HG02981 (cell line): ENCODE measurements around the gene FOXP1.

Experiments used
- ATAC-seq: cut with Tn5 transposase; IDR thresholded peaks from one replicate; pipeline ENCODE4 v1.9.1; 2021; ENCODE audit warnings: mild to moderate bottlenecking, moderate library complexity; ENCODE audit not compliant: unreplicated experiment

The FOXP1 gene

DNA sequence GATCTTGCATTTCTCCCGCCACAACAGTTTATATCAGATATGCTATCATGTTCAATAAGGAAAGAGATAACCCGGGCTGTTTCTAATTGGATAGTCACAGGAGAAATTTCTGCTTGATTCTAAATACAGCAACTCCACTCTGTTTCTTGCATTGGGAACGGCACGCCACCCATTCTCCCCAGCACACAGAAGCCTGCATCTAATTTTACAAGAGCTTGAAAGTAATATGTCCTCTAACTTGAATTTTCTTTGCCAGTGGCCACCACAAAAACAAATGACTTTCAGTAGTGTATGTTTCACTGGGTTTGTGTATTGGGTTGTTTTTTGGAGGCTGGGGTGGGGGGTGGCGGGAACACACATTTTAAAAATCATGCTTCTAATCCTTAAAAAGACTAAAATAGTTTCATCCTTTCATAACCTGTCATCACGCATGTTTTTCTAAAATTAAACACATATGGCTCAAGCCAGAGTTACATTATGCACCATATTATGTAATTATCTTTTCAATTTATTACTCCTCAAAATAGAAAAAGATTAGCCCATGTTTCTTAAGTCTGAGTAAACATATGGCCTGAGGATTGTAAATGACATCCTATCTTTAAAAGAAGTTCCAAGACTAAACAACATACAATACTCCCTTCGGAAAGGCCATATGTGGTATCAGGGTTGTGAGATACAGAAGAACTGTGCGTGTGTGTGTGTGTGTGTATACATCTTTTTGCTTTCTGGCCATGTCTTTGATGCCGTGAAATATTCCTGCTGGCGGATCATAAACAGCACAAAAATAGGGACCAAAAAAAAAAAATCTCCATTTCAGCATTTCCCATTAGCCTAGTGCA, 176.3 kb downstream of the FOXP1 start:
- no peak for ATAC-seq

DNA sequence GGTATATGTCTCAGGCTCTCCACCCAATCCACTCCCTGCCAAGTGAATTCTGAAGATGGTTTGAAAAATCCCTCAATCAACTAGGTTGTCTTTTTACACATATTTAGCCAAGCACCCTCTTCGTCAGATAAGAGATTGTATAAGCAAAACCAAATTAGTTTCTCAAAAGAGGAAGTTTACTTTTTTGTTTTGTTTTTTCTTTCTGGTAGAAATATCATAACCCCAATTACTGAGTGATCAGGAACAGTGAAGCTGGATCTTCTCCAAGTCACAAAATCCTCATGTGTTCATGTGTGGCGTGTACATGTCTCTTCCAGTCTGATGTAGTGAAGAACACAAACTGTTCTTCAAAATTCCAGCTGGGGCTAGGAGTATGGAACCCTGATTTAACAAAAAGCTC, 180.6 kb downstream of the FOXP1 start:
- ATAC-seq = no peak

DNA sequence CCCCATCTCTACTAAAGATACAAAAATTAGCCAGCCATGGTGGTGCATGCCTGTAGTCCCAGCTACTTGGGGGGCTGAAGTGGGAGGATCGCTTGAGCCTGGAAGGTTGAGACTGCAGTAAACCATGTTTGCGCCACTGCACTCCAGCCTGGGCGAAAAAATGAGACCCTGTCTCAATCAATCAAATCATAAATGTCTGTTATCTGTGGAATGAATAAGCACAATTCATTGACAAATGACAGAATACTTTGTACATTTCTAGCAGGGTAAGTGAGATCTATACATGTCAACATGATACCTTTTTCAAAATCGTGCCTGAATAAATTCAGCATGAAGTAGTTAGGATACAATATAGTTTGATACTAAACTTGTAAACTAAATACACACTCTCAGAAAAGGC, 181.2 kb downstream of the FOXP1 start:
- ATAC-seq = no peak

DNA sequence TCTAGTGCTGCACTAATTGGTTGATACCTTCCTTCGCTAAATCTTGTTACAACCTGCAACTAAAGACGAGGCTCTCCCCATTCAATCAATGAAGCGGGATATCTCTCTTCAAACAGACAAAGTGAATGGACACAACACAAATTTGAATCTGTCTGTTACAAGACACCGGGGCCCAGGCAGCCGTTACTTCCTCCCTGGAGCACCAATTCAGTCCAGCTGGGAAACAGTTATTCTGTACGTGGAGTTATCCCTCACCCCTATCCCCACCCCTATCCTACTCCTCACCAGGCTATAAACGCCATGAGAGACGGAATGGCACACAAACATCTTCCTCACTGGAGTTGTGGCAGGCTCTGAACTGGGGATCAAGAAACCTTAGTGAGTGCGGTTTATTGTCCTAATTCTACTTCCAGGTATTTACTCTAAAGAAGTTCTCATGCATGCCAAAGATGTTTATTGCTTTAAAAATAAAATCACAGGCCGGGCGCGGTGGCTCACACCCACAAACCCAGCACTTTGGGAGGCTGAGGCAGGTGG, 181.8 kb downstream of the FOXP1 start:
- no peak for ATAC-seq

DNA sequence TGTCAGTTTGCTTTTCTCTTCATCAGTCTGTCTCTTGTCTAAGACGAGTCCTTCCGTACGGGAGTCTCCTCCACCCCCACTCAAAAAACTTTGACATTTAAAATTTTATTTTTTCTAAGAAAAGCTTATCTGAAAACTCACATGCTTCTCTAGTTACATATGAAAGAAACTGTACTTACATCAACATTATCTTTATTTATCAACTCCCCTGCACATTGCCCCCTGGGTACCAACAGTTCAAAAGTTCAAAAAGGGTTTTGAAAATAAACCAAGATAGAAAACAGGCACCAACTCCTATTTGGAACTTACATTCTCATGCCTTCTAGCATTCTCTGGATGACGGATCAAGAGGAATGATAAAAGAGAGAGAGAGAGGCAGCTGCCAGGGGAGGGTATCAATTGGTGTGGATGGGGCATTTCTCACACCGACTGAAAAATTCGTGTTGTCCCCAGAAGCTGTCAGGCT, 182.5 kb downstream of the FOXP1 start:
- ATAC-seq = no peak

DNA sequence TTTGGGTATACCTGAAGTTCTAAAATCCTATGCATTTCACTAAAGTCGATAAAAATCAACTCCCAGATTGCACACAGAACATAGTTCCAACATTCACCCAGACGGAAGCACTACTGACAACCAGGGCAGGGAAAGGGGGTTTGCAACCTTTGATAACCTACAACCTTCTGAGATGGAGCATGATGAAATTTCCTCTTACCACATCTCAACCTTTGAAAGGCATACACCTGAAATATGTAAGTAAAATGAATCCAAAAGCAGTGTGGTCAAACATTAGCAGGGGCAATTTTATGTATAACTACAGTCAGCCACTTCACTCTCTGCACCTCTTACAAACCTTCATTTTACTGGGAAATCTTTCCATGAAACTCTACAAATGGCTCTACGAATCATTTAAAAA, 184.1 kb downstream of the FOXP1 start:
- no peak for ATAC-seq

DNA sequence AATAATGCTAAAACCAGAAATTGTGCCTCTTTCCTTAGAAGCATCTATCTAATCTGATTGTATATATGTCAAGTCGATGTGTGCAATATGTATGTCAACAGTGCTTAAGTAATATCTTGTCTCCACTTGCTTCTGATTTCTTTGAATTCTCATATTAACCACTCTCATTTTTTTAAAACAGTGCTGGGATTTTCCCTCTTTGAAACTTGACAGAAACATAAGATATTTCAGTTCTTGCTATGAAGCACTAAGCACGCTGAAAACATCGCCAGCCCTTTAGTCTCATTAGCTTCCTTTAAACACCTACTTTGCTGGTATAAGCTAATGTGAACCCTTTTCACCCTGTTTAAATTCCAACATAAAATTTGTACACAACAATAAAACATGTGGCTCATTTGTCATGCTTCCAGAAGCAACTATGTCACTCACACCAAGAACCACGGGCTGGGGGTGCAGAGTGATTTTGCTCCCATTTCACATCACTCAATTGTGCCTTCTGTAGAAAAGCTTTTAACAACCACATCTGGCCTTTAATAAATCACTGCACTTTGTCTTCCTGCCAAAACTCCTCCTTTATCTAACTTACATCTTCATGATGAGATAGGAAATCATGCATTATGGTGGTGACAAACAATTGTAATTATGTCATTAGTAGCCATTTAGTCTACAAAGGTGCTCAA, 185.2 kb downstream of the FOXP1 start:
- no peak for ATAC-seq

DNA sequence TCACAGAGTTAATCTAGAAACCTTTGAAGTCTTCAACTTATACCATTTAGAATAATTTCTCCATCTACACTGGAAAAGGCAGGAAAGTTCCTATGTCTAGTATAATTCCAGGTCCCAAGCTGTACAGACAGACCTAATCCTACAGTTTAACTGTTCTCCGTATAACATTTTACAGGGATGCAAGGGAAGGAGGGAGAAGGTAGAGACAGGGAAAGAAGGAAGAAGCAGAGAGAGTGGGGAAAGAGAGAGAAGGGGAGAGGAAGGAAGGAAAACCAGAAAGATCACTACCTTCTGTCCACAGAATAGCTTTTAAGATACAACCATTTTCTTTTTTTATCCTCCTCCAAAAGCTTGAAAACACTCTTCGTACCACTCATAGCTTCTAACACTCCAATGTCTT, 185.8 kb downstream of the FOXP1 start:
- ATAC-seq = no peak

DNA sequence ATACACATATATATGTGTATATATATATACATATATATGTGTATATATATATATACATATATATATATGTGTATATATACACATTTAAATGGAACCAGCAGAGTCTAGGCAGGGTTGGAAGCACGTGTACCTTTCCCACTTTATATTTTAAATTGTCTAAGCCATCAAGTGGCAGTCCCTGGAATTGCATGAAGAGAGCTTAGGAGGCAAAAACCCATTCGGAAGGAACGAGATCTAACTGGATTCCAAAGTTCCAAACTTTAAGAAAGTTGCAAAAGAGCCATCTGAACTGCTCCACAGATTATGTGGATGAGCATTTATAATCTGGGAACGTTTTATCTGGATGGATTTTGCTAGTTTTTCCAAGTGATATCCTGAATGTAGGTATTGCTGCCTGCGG, 186.5 kb downstream of the FOXP1 start:
- no peak for ATAC-seq

DNA sequence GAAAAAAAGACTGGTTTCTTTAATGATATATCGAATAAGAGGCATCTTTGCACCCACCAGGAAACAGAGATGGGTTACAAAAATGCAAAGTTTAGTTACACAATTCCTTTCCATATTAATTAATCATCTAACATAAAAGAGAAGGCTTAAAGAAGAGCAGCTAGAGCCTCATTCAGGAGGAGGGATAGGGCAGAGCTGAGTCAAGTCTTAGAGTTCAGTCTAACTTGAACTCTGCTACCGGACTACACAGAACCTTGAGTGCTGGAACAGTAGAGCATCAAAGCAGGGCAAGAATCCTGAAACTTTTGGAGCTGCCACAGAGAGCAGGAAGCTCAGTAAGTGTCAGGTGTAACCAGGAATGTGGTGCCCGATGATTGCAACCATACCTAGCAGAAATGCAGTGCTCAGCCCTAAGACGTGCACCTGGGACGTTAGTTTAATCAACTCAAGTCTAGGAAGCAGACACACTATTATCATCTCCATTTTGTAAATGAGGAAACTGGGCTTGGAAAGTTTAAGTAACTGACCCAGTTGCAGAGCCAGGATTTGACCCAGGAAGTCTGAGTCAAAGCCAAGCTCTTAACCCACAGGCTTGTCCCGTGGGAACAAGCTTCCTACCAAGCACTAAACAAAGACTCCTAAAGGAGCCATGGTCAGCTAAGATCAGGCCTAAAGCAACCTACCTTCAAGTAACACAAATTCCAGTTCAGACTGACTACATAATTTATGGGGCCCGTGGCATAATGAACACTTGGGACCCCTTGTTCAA, 187.4 kb downstream of the FOXP1 start:
- ATAC-seq = no peak

DNA sequence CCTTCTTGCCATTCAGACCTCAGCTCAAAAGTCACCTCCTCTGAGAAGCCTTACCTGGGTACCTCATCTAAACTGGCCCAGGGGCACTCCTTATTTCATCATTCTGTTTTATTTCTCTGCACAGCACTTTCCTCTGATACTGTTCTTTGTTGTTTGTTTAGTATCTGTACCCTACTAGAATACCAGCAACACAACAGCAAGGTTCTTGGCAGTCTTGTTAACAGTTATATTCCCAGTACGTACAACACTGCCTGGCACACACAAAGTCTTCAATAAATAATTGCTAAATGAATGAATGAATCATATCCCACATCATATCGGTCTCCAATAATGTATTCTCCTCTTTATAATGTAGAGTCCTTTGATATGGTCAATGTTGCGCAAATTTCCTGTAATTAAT, 188.1 kb downstream of the FOXP1 start:
- no peak for ATAC-seq

DNA sequence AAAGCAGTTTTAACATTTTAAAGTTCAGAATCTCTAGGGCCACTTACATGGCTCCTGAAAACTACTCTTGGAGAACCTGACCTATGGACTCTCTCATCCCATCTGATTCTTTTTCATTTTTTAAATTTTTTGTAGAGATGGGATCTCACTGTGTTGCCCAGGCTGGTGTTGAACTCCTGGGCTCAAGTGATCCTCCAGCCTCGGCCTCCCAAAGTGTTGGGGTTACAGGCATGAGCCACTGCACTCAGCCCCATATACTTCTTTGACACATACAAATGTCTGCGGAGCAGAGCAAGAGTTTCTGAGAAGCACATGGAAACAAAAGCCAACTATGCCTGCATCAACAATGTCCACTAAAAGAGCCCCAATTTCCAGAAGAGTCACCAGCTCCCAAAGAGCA, 189.8 kb downstream of the FOXP1 start:
- no peak for ATAC-seq

DNA sequence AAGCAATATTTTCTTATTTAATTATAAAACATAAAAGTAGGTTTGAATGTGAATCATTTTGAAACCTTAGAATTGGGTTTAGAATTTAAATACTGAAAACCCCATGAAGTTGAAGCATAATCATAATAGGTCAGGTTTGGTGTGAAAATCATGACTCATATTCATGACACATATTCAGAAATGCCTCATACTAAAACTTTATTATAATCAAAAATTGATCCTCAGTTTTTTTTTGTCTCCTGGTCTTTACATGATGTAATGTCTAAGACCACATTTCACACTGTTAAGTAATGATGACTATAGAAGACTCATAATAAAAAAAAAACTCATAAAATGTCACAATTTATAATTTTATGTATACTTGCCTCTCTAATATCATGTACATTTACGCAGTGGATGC, 190.4 kb downstream of the FOXP1 start:
- ATAC-seq = peak; percentile 48

DNA sequence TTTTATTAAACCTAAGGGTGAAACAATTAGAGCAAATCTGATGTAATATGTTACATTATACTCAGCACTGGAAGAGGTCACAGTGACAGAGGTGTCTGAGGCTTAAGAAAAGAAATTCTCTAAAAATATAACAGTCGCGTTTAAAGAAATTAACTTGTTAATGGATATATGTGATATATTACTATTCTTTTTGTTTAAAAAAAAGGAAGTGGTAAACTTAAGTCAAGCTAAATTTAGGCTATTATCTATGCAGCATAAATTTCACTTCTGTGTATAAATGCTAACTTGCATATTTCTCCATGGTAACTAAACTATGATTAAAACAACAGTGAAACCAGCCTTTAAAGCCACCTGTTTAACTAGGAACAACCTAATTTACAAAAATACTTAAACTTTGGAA, 191.3 kb downstream of the FOXP1 start:
- ATAC-seq = peak; percentile 81

DNA sequence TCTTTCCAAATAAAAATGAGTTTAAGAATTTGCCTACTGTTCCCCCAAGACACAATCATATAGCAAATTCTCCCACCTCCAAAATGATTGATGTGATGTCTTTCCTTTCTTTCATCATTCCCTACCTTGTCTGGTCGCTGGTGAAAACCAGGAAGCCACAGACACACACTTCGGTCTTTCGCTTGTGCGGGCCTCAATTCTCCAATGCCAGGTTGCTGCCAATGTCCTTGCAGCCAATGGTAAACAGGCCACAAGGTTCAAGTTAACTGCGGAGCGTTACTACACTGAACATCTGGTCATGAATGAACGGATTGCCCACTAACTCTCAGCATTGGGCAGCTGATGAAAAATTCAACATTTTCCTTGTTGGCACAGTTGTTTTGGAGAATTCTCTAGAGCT, 192.2 kb downstream of the FOXP1 start:
- ATAC-seq = no peak

DNA sequence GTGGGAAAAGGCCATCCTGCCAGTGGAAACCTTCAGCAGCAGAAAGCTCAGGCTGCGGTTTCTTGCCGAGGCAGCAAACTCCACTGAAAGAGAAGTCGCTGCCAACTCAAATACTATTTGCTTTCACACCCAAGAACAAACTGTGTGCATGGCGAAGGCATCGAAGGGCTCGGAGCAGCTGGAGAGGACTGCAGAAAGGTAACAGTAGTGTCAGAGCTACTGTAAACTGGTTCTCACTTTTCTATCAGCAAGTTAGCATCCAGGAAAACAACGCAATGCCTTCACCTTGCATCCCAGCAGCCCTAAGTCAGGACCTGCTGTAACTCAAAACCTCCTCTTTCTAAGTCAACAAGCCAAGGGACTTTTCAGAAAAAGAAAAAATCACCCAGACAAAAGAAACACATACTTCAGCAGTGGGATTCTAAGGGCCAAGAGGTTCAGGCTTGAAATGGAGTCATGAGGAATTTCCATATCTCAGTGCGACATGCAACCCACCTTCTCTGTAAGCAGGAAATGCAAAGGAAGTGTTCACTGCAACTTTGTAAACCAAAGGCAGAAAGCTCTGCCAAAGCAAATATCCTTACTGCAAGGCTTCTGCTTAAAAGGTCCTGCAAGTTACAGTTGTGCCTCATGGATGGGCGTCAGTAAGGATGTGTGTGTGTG, 193.5 kb downstream of the FOXP1 start:
- no peak for ATAC-seq

DNA sequence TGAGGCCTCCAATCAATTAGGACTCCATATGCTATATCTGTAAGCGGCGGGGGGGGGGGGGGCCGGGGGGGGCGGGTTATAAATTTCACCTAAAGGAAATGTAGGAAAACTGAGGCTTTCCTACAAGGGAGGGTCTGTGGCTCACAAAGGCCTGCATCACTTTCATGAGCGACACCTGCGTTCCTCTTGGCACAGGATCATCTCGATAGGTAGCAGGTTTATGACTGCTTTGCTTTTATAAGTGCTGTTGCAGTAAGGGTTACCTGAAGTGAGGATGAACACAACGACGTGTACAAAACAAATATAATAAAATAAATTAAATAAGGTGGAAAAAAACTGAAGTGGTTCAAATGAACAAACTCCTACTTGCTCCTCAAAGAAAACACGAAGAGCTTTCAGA, 194.3 kb downstream of the FOXP1 start:
- no peak for ATAC-seq

DNA sequence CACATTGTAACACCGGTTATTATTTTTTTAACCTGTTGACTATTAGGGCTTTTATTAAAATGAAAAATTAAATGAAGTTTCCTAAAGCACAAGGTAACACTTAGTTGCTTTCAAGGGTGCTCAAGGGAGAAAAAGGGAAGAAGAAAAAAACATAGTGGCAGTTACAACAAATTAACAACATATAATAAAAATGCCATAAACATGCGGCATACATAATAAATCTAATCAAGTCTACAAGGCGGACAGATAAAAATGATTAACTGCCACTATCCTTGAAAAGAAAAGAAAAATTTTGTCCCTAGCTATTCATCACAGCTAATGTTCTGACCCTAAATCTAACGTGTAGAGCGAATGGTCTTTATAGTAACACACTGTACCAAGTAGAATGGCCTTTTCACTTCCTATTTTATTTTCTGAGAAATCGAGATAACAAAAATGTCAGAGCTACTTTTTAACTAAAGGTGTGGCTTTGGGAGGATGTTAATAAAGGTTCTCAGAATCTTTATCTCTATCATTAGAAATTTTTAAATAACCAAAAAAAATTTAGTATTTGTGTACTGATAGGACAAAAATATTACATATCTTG, 194.9 kb downstream of the FOXP1 start:
- ATAC-seq = no peak

DNA sequence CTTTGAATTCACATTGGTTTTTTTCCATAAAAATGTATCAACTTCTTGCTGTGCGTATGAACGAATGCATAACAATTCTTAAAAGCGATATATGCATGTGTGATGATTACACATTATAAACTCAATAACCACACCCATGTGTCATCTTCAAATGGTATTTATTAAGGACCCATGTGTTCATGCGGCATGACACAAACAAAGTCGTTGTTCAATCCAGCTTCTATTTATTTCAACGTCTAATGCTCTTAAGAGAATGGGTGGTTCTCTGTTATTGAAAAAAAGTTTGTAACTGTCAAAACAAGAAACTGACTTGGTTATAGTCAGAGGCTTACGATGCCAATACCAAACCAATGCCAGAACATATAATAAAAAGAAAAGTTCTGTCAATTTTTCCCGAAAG, 195.9 kb downstream of the FOXP1 start:
- ATAC-seq = no peak
